Gastroesophageal sphincter (tissue), 4 donors: ENCODE data around the gene RABL2B. TPM values are rescaled to one million over a fixed set of nuclear protein-coding genes. Genes with fewer than 3 reads are reported as not detected.

Experiments used
- ATAC-seq: fragments of 150-250 bp; one replicate; pipeline ENCODE4 v1.9.1; 2016; ENCODE audit warnings: mild to moderate bottlenecking, moderate library complexity
- H3K27ac ChIP-seq, 4 donors: fragments of 200-600 bp; sonication (generic) in 3 of 4; 1 replicate in 3 of 4; 2 replicates in 1 of 4; pipeline ENCODE4 v1.5.1; 2016 to 2019
- H3K27me3 ChIP-seq: fragments of 200-600 bp; sonication (generic); one replicate; pipeline ENCODE4 v1.5.1; 2019
- H3K36me3 ChIP-seq, 2 donors: fragments of 200-600 bp; sonication (generic); one replicate each; pipeline ENCODE4 v1.5.1; 2019; ENCODE audit warnings: control low read depth in 1 of 2
- H3K4me1 ChIP-seq, 3 donors: fragments of 200-600 bp; sonication (generic); 1 replicate in 2 of 3; 2 replicates in 1 of 3; pipeline ENCODE4 v1.5.1; 2016 to 2019; ENCODE audit warnings: control low read depth in 2 of 3
- H3K4me3 ChIP-seq, 2 donors: fragments of 200-600 bp; sonication (generic); one replicate each; pipeline ENCODE4 v1.5.1; 2019; ENCODE audit warnings: mild to moderate bottlenecking in 1 of 2, moderate library complexity in 1 of 2
- H3K9me3 ChIP-seq, 3 donors: fragments of 200-600 bp; sonication (generic); one replicate each; pipeline ENCODE4 v1.5.1; 2017 to 2019; ENCODE audit warnings: control low read depth in 2 of 3
- CTCF ChIP-seq, 4 experiments: fragments of 200-600 bp in 2 of 4; fragments of 450-650 bp in 2 of 4; sonication (generic) in 1 of 4; IDR thresholded peaks; one replicate each; pipeline ENCODE4 v1.5.1; 2017 to 2019; ENCODE audit warnings: antibody characterized with exemption in 4 of 4, mild to moderate bottlenecking in 2 of 4, moderate library complexity in 2 of 4
- EP300 ChIP-seq: sonication (generic); formaldehyde crosslinking; IDR thresholded peaks from one replicate; pipeline ENCODE4 v1.6.1; 2017; ENCODE audit warnings: antibody characterized with exemption, mild to moderate bottlenecking
- POLR2A ChIP-seq, 2 donors: fragments of 450-650 bp; IDR thresholded peaks; one replicate each; pipeline ENCODE4 v1.6.1; 2017; ENCODE audit warnings: antibody characterized with exemption in 2 of 2, mild to moderate bottlenecking in 2 of 2, moderate library complexity in 1 of 2
- POLR2AphosphoS5 ChIP-seq: sonication (generic); formaldehyde crosslinking; IDR thresholded peaks from one replicate; pipeline ENCODE4 v1.6.1; 2017; ENCODE audit warnings: antibody characterized with exemption
- WGBS, 2 donors: methylation state at CpG; one replicate each; pipeline ENCODE4 v1.1.5; 2018; ENCODE audit warnings: low coverage in 1 of 2; 5-methylcytosine and 5-hydroxymethylcytosine counted together
- total RNA-seq, 4 donors: library from RNA; depleted of rRNA; stranded (reverse); fragments of >200 nt; gene quantifications; one replicate each; pipeline ENCODE4 v1.1.0, GENCODE V29; 2016

The RABL2B gene
- total RNA-seq, 4 donors from 2014 or later: 4.9 to 19.3 (median 15.9) TPM

DNA sequence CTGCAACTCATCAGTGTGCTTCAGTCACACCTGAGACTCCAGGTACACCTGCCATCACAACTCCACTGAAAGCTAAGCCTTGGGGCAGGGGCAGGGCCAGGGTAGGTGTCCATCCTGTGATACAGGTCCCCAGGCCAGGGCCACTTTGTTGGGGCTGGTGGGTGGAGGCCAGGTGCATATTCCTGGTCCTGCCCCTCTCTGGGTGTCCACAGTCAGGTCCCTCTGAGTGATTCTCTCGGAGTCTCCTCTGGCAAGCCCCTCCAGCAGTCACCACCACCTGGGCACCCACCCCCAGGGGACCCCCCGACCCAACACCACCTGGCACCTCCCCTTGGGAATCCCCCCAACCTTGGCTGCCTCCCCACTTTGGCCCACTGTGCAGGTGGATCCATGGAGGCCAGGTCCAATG lies 54.9 kb downstream of the RABL2B start:
- Histone ChIP-seq H3K4me3 (no peak overlapping the region), H3K27me3 (peaks cover 33% of the 10 kb centered on the region), H3K4me1 (peaks cover 0 to 29% (median 4%) of the 10 kb centered on the region in 3 donors), H3K36me3 (peaks cover 0 to 47% of the 10 kb centered on the region in 2 donors), H3K27ac (no peak overlapping the region), H3K9me3 (no peaks in the 10 kb centered on the region)
- ATAC-seq: no peak
- WGBS, 2 donors: no CpG with 5 or more reads among the region's 2 CpGs
- no peak for TF ChIP-seq CTCF (IDR thresholded peaks at IDR 0.05)
- TF ChIP-seq POLR2AphosphoS5: no peak
- no peak for TF ChIP-seq POLR2A (IDR thresholded peaks at IDR 0.05)
- no peak for TF ChIP-seq EP300

- TF ChIP-seq CTCF (IDR thresholded peaks at IDR 0.05): no peak
- no peak for TF ChIP-seq EP300
- no peak for TF ChIP-seq POLR2AphosphoS5
- no peak for TF ChIP-seq POLR2A (IDR thresholded peaks at IDR 0.05)
- H3K9me3 ChIP-seq: no peaks in the 10 kb centered on the region
- H3K27ac ChIP-seq: no peak overlapping the region
- 63 to 87% methylated on average over 4 to 14 of the region's 23 CpGs for WGBS, 2 donors
- H3K27me3 ChIP-seq: peaks cover 34% of the 10 kb centered on the region
- peaks cover 0 to 53% of the 10 kb centered on the region in 2 donors for H3K36me3 ChIP-seq
- no peak for ATAC-seq
- no peak overlapping the region for H3K4me3 ChIP-seq
- peaks cover 0 to 23% (median 4%) of the 10 kb centered on the region in 3 donors for H3K4me1 ChIP-seq
These were observed 55.5 kb downstream of the RABL2B start for GRCh38 chr22:50727678-50728522.

- H3K4me3 ChIP-seq: no peak overlapping the region
- H3K36me3 ChIP-seq: peaks cover 0 to 64% of the 10 kb centered on the region in 2 donors
- no peaks in the 10 kb centered on the region for H3K9me3 ChIP-seq
- ATAC-seq: no peak
- peaks cover 33% of the 10 kb centered on the region for H3K27me3 ChIP-seq
- 45 to 80% methylated on average over 1 to 2 of the region's 14 CpGs for WGBS, 2 donors
- TF ChIP-seq CTCF (IDR thresholded peaks at IDR 0.05): no peak
- no peak for TF ChIP-seq POLR2AphosphoS5
- no peak for TF ChIP-seq POLR2A (IDR thresholded peaks at IDR 0.05)
- H3K4me1 ChIP-seq: peaks cover 0 to 17% (median 3%) of the 10 kb centered on the region in 3 donors
- H3K27ac ChIP-seq: no peak overlapping the region
These were observed 56.6 kb downstream of the RABL2B start for GRCh38 chr22:50726643-50727340.

DNA sequence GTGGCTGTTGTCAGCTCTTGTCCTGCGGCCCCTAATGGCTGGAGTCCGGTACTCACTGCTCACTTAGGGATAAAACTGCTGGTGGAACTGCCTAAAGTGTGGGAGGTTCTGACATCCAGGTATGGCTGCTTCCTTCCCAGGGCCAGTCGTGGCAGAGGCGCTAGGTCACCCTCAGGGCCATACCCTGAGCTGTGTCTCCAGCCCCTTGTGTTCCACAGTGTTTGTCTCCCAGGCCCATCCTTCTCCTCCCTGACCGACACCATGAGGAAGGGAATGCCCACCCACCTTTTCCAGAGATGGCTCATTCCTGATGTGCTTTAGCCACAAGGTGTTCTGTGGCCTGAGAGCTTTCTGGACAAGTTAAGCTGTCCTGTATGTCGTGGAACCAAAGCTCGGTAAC lies 57.8 kb downstream of the RABL2B start:
- H3K4me1 ChIP-seq: peaks cover 0 to 15% (median 2%) of the 10 kb centered on the region in 3 donors
- H3K27me3 ChIP-seq: peaks cover 33% of the 10 kb centered on the region
- 100% methylated on average over 2 of the region's 7 CpGs; no CpG with 5 or more reads in 1 of the 2 donors for WGBS, 2 donors
- no peak overlapping the region for H3K4me3 ChIP-seq
- H3K9me3 ChIP-seq: no peaks in the 10 kb centered on the region
- no peak for ATAC-seq
- no peak overlapping the region for H3K27ac ChIP-seq
- TF ChIP-seq POLR2AphosphoS5: no peak
- TF ChIP-seq CTCF (IDR thresholded peaks at IDR 0.05): no peak
- no peak for TF ChIP-seq POLR2A (IDR thresholded peaks at IDR 0.05)
- no peak for TF ChIP-seq EP300
- H3K36me3 ChIP-seq: peaks cover 0 to 73% of the 10 kb centered on the region in 2 donors
